NCI-H526 (cell line): ENCODE data around the gene UGT2A3.
"Not testable (repeated sequence)": the region's sequence is repeated elsewhere in the genome, so short reads cannot be mapped to it uniquely, and the experiment has no call there.

Experiments used
- DNase-seq, 2 experiments: peaks; one replicate each; lab custom pipeline; 2025; lab: John Stamatoyannopoulos, UW

Gene UGT2A3

GRCh38 chr4:68951078-68951805 is at the start of gene UGT2A3:
Gene UGT2A3 (minus strand): TSS chr4:68951804. CDS start chr4:68951760, 44 bp downstream.
- DNase-seq: no peak

GRCh38 chr4:68997040-68997439 is 45.4 kb upstream of the UGT2A3 start:
- no peak for DNase-seq

GRCh38 chr4:68995292-68995691 is 43.7 kb upstream of the UGT2A3 start:
- DNase-seq: no peak

GRCh38 chr4:68987007-68987406 is 35.4 kb upstream of the UGT2A3 start:
- no peak for DNase-seq

GRCh38 chr4:68985442-68985841 is 33.8 kb upstream of the UGT2A3 start:
- DNase-seq: no peak

- DNase-seq: no peak
Observed at GRCh38 chr4:68984947-68985346, 33.3 kb upstream of the UGT2A3 start.

GRCh38 chr4:68963374-68963773 is 11.8 kb upstream of the UGT2A3 start:
- DNase-seq: no peak

- DNase-seq: no peak
Observed at GRCh38 chr4:68962868-68963267, 11.3 kb upstream of the UGT2A3 start.

- DNase-seq: no peak
Observed at GRCh38 chr4:68960294-68961163, 8.9 kb upstream of the UGT2A3 start.

- DNase-seq: not testable (repeated sequence)
Observed at GRCh38 chr4:68959085-68959484, 7.5 kb upstream of the UGT2A3 start.

GRCh38 chr4:68954126-68954525 is 2.5 kb upstream of the UGT2A3 start:
- DNase-seq: no peak

GRCh38 chr4:68953056-68953596 is 1.5 kb upstream of the UGT2A3 start:
- DNase-seq: no peak

- no peak for DNase-seq
Observed at GRCh38 chr4:68951806-68952585, 392 bp upstream of the UGT2A3 start.

GRCh38 chr4:68950033-68950432 is 1.6 kb downstream of the UGT2A3 start:
- DNase-seq: no peak

GRCh38 chr4:68948985-68949384 is 2.6 kb downstream of the UGT2A3 start:
- no peak for DNase-seq

- no peak for DNase-seq
Observed at GRCh38 chr4:68948044-68948743, 3.4 kb downstream of the UGT2A3 start.

GRCh38 chr4:68929076-68929737 is 22.4 kb downstream of the UGT2A3 start:
- no peak for DNase-seq

- no peak for DNase-seq
Observed at GRCh38 chr4:68927165-68927564, 24.4 kb downstream of the UGT2A3 start.

- DNase-seq: not testable (repeated sequence)
Observed at GRCh38 chr4:68922202-68922601, 29.4 kb downstream of the UGT2A3 start.

GRCh38 chr4:68921051-68921450 is 30.6 kb downstream of the UGT2A3 start:
- no peak for DNase-seq

- no peak for DNase-seq
Observed at GRCh38 chr4:68917016-68917415, 34.6 kb downstream of the UGT2A3 start.
